OCI-LY1 (cell line): Measurements from ENCODE around the gene SAMD8.

Experiments used
- H2AFZ ChIP-seq: fragments of 200-600 bp; sonication (generic), shearing (Covaris generic); 2 replicates; pipeline ENCODE4 v1.6.0; 2014; ENCODE audit warnings: antibody characterized with exemption, mild to moderate bottlenecking, low read length
- H3F3A ChIP-seq: fragments of 200-600 bp; sonication (generic), shearing (Covaris generic); 2 replicates; pipeline ENCODE4 v1.6.0; 2014; ENCODE audit warnings: mild to moderate bottlenecking, antibody characterized with exemption, low read length, moderate library complexity; ENCODE audit not compliant: insufficient read depth
- H3K27ac ChIP-seq: fragments of 200-600 bp; sonication (generic); 2 replicates; pipeline ENCODE4 v1.5.1; 2014; ENCODE audit warnings: low read length, mixed run types, mild to moderate bottlenecking, low read depth; ENCODE audit not compliant: poor library complexity, severe bottlenecking
- H3K27me3 ChIP-seq: fragments of 200-600 bp; sonication (generic); 2 replicates; pipeline ENCODE4 v1.6.0; 2014; ENCODE audit warnings: antibody characterized with exemption, mild to moderate bottlenecking, low read length, moderate library complexity; ENCODE audit not compliant: insufficient read depth
- H3K36me3 ChIP-seq: fragments of 200-600 bp; sonication (generic); 2 replicates; pipeline ENCODE4 v1.6.1; 2014; ENCODE audit warnings: mild to moderate bottlenecking, antibody characterized with exemption, low read length, moderate library complexity, mixed read lengths; ENCODE audit not compliant: insufficient read depth
- H3K4me1 ChIP-seq: fragments of 200-600 bp; sonication (generic); 2 replicates; pipeline ENCODE4 v1.5.1; 2014; ENCODE audit warnings: mild to moderate bottlenecking, low read length, moderate library complexity; ENCODE audit not compliant: insufficient read depth, severe bottlenecking
- H3K4me2 ChIP-seq: fragments of 200-600 bp; sonication (generic), shearing (Covaris generic); 2 replicates; pipeline ENCODE4 v1.6.1; 2014; ENCODE audit warnings: low read length
- H3K4me3 ChIP-seq: fragments of 200-600 bp; sonication (generic); 2 replicates; pipeline ENCODE4 v1.5.1; 2014; ENCODE audit warnings: low read length, low read depth, mild to moderate bottlenecking, mixed read lengths; ENCODE audit not compliant: poor library complexity, severe bottlenecking
- H3K79me2 ChIP-seq: fragments of 200-600 bp; shearing (Covaris generic); 2 replicates; pipeline ENCODE4 v1.6.1; 2016; ENCODE audit warnings: mixed run types, low read length, mixed read lengths; ENCODE audit not compliant: insufficient read depth
- H3K9ac ChIP-seq: fragments of 200-600 bp; sonication (generic), shearing (Covaris generic); 2 replicates; pipeline ENCODE4 v1.6.1; 2014; ENCODE audit warnings: mild to moderate bottlenecking, low read length, mixed read lengths
- H3K9me2 ChIP-seq: fragments of 200-600 bp; sonication (generic), shearing (Covaris generic); 2 replicates; pipeline ENCODE4 v1.6.1; 2014; ENCODE audit warnings: low read depth, mild to moderate bottlenecking, low read length, mixed read lengths
- H3K9me3 ChIP-seq: fragments of 200-600 bp; shearing (Covaris generic); 2 replicates; pipeline ENCODE4 v1.6.1; 2014; ENCODE audit warnings: low read length, mixed read lengths
- H4K20me1 ChIP-seq: fragments of 200-600 bp; sonication (generic), shearing (Covaris generic); 2 replicates; pipeline ENCODE4 v1.6.0; 2016; ENCODE audit warnings: mild to moderate bottlenecking, low read length; ENCODE audit not compliant: insufficient read depth
- EZH2 ChIP-seq: fragments of 200-600 bp; sonication (generic), shearing (Covaris generic); IDR thresholded peaks from 2 replicates; pipeline ENCODE4 v1.8.0; 2017; ENCODE audit warnings: borderline replicate concordance, mixed run types, mild to moderate bottlenecking, antibody characterized with exemption, low read length, moderate library complexity, mixed read lengths
- TF ChIP-seq, protein P1 (sequence below): fragments of 200-600 bp; sonication (generic), shearing (Covaris generic); IDR thresholded peaks from 2 replicates; pipeline ENCODE4 v1.5.1; 2017; ENCODE audit warnings: mild to moderate bottlenecking, antibody characterized with exemption, low read length, moderate library complexity, mixed read lengths

Gene SAMD8

DNA sequence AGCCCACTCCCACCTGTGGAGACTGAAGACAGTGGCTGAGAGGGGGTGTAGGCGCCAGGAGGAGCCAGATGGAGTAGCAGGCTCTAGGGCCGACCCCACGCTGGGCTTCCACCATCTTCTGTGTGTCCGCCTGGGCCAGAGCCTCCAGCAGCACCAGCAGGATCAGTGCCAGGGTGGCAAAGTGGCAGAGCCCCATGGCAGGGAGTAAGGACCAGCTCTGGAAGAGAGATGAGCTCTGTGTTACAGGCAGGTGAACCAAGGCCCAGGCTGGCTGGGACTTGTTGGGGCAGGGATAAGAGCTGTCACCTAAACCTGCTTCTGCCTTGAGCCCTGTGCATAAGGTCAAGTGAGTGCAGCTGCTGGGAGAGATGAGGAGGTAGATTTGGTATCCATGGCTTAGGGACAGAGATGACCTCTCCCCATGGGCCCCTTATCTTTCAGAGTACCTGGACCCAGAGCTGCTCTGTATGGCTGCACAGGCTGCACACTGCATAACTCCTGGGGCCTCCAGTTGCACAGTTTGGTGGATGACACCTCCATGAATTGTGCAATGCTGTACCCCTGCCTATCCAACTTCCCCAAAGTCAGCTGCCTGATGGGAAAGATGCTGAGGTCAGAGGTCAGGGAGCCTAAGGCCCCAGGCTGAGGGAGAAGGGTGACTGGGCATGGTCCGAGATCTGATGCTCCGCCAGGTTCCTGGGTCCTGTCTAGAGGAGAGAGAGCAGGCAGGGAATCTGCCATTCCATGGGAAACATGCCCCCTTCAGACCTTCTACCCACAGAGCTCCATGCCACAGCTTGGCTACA lies 7.4 kb upstream of the SAMD8 start:
- H3K9me2 ChIP-seq: no peaks in the 10 kb centered on the region
- H3K79me2 ChIP-seq: no peaks in the 10 kb centered on the region
- no peak overlapping the region for H3K4me3 ChIP-seq
- no peak overlapping the region for H3K4me2 ChIP-seq
- no peaks in the 10 kb centered on the region for H3F3A ChIP-seq
- H2AFZ ChIP-seq: no peak overlapping the region
- no peaks in the 10 kb centered on the region for H3K36me3 ChIP-seq
- H3K9me3 ChIP-seq: no peaks in the 10 kb centered on the region
- peaks cover 4% of the 10 kb centered on the region for H3K4me1 ChIP-seq
- no peaks in the 10 kb centered on the region for H3K27me3 ChIP-seq
- no peak overlapping the region for H3K27ac ChIP-seq
- TF ChIP-seq, protein P1, sequence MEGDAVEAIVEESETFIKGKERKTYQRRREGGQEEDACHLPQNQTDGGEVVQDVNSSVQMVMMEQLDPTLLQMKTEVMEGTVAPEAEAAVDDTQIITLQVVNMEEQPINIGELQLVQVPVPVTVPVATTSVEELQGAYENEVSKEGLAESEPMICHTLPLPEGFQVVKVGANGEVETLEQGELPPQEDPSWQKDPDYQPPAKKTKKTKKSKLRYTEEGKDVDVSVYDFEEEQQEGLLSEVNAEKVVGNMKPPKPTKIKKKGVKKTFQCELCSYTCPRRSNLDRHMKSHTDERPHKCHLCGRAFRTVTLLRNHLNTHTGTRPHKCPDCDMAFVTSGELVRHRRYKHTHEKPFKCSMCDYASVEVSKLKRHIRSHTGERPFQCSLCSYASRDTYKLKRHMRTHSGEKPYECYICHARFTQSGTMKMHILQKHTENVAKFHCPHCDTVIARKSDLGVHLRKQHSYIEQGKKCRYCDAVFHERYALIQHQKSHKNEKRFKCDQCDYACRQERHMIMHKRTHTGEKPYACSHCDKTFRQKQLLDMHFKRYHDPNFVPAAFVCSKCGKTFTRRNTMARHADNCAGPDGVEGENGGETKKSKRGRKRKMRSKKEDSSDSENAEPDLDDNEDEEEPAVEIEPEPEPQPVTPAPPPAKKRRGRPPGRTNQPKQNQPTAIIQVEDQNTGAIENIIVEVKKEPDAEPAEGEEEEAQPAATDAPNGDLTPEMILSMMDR: no peak
- no peak for TF ChIP-seq EZH2
- no peak overlapping the region for H3K9ac ChIP-seq
- no peaks in the 10 kb centered on the region for H4K20me1 ChIP-seq

DNA sequence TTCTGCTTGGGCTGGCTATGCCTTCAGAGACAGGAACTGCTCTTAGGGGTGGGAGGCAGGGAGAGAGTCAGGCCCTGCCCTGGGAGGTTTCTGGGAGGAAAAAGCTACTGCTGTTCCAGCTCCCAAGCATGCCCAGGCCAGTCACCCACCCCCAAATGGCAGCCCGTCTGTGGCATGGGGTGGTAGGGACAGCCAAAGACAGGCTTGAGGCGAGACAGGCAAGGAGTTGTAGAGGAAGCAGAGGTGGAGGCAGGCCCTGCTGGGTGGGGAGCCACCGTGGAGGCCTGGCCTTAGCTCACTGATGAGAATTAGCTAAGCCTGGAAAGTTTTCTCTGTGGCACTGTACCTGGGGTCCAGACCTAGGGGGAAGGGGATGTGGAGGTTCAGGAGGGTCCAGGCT lies 6.6 kb upstream of the SAMD8 start:
- Histone ChIP-seq H3F3A (no peaks in the 10 kb centered on the region), H3K27ac (no peak overlapping the region), H3K4me3 (no peak overlapping the region), H2AFZ (no peak overlapping the region), H3K79me2 (no peaks in the 10 kb centered on the region), H3K4me1 (peaks cover 4% of the 10 kb centered on the region), H3K9me2 (no peaks in the 10 kb centered on the region), H3K9me3 (no peaks in the 10 kb centered on the region), H3K27me3 (no peaks in the 10 kb centered on the region), H3K36me3 (no peaks in the 10 kb centered on the region), H4K20me1 (no peaks in the 10 kb centered on the region), H3K9ac (no peak overlapping the region), H3K4me2 (no peak overlapping the region)
- TF ChIP-seq EZH2: no peak
- TF ChIP-seq, protein P1: no peak

DNA sequence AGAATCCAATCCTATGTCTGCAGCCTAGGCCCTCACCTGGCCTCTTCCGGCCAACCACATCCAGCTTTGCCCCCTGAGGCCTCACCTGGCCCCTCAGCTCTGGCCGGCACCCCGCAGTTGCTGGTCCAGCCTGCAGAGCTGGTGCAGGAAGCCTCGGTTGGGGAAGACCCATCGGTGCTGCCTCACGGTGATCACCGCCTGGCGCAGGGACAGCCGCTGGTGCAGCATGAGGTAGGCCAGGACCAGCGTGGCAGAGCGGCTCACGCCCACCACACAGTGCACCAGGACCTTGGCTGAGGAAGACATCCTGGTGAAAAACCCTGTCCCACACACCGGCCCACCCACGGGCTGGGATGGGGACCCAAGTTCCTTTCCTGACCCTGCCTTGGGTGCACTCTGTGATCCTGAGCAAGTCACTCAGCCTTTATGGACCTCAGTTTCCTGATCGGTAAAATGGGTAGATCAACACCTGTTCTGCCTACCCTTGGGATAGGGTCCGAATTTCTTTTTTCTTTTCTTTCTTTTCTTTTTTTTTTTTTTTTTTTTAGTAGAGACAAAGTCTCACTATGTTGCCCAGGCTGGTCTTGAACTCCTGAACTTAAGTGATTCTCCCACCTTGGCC lies 5.8 kb upstream of the SAMD8 start:
- H3K27ac ChIP-seq: no peak overlapping the region
- H2AFZ ChIP-seq: no peak overlapping the region
- H3K4me1 ChIP-seq: peaks cover 10% of the 10 kb centered on the region
- TF ChIP-seq, protein P1: no peak
- no peak for TF ChIP-seq EZH2
- no peaks in the 10 kb centered on the region for H3K9me3 ChIP-seq
- H3K27me3 ChIP-seq: no peaks in the 10 kb centered on the region
- no peak overlapping the region for H3K9ac ChIP-seq
- no peaks in the 10 kb centered on the region for H3F3A ChIP-seq
- H4K20me1 ChIP-seq: no peaks in the 10 kb centered on the region
- no peaks in the 10 kb centered on the region for H3K9me2 ChIP-seq
- no peak overlapping the region for H3K4me2 ChIP-seq
- H3K36me3 ChIP-seq: no peaks in the 10 kb centered on the region
- no peak overlapping the region for H3K4me3 ChIP-seq
- no peaks in the 10 kb centered on the region for H3K79me2 ChIP-seq
